Stimulated activated CD4-positive, alpha-beta T cell treated with anti-CD3 and anti-CD28 coated beads, Interleukin-12 subunit alpha, Interleukin-12 subunit beta, amount 100 ng/mL, for 48 hours (primary cell): Measurements from ENCODE around the gene PLXDC2.
"Not testable (repeated sequence)": the region's sequence is repeated elsewhere in the genome, so short reads cannot be mapped to it uniquely, and the experiment has no call there.

Experiments
- DNase-seq, 3 donors: peaks; one replicate each; pipeline ENCODE4 v3.0.0-alpha.2; 2020; ENCODE audit warnings: low read depth in 2 of 3, low spot score in 1 of 3

PLXDC2 gene

GRCh38 chr10:19971343-19972052 lies 155.3 kb downstream of the PLXDC2 start:
- no peak for DNase-seq

GRCh38 chr10:19974138-19974537 lies 157.9 kb downstream of the PLXDC2 start:
- no peak for DNase-seq

- no peak for DNase-seq
These were observed 158.3 kb downstream of the PLXDC2 start for GRCh38 chr10:19974554-19974953.

GRCh38 chr10:19977097-19977521 lies 160.9 kb downstream of the PLXDC2 start:
- no peak for DNase-seq

DNA sequence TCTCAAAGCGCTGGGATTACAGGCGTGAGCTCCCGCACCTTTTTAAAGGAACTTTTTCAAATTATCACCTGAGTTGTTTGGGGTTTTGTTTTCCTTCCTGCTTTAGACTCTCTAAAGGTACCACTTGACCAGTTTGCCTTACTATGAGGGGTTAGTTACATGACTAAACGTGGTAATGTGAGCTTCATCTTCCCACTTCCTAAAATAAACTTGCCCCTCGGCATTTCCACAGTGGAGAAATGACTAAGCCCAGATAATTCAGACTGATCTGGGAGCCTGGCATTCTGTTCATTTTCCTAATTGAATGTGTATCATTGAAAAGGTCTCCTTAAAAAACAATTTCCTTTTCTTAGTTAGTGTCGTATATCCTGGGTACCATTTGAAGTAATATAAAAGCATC lies 163.4 kb downstream of the PLXDC2 start:
- DNase-seq = no peak

DNA sequence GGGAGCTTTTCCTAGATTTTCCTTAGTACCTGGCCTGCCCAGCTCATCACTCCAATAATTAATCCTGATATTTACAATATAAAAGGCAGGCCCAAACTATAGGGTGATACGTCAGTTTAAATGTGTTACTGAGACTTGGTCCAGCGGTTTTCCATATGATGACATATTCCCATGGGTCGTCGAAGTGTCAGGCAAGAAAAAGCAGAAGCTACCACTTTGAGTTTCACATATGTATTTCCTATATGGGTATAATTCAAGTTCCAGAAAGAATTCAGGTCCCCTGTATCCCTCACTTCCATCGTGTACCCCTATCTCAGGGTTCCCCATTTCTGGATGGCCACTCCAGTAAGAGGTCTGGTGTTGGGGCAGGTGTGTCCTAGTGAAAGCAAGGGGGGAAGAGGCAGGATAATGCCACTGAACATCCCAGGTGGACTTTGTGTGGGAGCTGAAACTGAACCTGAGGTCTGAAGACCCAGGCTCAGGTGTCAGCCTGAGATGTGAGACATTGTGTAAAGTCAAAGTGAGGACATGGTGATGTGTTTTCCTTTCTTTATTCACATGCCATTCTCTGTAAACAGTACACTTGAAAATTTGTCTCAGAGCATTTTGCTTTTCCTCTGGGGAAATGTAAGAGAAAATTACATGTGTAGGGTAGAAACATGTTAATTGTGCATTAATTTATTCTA lies 167.8 kb downstream of the PLXDC2 start:
- no peak for DNase-seq

DNA sequence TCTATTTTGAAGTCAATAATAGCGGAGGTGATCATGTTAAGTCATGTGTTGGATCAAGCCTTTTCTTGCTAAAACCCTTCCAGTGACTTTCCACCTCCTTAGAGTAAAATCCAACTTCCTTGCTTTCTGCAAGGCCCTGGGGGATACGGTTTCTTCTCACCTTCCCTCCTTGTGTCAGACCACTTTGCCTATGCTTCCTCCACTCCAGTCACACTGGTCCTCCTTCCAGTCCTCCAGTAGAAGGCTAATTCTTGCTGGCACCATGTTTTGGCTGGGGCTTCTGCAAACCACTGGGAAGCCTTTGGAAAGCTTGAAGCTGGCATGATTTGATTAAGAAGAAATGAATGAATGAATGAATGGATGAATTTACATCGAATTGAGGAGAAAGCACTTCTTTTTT lies 169.5 kb downstream of the PLXDC2 start:
- DNase-seq = no peak

DNA sequence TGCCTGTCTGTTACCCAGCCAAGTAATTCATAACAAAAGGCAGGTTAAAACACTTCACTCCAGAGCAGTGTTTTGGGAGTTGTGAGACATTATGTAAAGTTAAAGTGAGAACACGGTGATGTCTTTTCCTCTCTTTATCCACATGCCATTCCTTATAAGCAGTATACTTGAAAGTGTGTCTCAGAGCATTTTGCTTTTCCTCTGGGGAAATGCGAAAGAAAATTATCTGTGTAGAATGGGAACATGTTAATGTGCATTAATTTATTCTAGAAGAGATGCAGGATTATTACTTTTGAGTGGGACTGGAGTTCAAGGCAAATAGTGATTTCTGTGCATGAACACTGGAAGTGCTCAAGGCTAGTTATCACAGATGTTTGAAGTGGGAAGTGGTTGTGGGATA lies 170.4 kb downstream of the PLXDC2 start:
- no peak for DNase-seq

DNA sequence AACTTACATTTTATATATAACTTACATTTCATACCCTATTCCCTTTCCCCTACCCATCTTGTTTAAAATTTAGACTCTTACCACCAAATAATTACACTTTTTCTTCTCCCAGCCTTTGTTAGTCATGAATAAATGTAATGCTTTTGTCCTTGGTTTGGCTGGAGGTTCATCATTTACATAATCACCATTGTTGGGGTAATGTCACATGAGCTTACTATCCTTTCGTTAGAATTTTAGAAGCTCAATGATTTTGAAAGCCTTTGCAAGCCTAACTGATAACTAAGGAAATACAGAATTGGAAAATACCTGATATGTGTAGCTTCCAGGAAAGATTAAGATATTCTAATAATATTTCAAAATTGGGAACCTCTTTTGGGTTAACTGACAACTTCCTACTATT lies 171.7 kb downstream of the PLXDC2 start:
- DNase-seq = no peak

DNA sequence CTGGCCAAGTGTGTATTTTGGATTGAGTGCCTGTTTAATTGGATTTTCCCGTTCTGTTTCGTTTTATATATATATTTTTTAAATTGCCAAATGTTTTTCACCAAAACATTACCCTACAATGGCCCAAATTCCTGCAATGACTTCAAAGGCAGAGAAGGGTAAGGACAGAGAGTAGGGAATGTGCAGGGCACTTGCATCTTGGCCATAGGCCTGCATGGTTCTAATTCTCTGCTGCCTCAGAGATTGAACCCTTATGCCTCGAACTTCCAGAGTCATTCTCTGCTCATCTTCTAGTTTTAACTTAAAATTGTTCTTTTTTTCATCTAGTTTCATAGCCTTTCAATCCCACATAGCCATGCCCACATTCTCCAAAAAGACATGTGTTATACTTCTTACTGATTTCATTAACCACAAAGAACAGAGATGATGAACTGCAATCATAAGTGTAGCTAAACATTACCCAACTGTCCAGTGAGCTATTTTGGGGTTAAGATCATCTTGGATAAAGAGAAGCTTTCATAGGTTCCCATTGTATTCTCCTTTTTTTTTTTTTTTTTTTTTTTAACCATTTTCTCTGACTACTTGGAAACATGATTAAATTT lies 177.6 kb downstream of the PLXDC2 start:
- no peak for DNase-seq

DNA sequence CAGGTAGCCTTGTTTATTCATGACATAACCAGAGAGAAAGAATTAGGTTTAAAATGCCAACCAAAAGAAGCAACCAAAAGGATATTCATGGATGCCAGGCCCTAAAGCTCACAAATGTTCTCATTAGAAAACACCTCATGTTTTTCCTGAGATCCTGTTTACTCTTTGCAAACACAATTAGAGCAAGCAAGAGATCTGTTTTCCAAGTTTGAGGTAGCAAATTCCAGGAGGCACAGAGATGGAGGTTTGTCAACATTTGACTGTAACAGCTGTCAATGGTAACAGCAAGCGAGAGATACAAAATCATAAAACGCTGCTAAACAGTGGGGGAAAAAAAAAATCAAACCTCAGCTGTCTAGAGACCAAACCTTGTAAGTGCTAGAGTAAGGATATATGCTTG lies 182.2 kb downstream of the PLXDC2 start:
- DNase-seq = no peak

- no peak for DNase-seq
These were observed 183.2 kb downstream of the PLXDC2 start for GRCh38 chr10:19999431-19999830.

- DNase-seq = not testable (repeated sequence)
These were observed 185.8 kb downstream of the PLXDC2 start for GRCh38 chr10:20002026-20002425.

DNA sequence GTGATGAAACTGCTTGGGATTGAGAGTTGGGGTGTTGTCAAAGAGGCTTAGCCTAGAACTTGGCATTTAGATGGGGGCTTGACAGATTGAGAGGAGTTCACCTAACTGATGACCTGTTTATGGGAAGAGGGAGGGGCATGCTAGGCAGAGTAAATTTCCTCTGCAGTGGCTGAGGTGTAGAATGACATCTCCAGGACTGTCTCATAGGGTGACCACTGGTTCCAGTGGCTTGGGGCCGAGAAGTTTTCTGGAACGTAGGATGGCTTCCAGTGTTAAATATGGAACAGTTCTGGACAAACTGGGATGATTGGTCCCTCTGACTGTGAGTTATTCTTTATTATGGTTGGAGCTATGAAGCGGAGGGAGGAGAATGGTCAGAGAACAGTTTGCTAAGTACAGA lies 186.4 kb downstream of the PLXDC2 start:
- DNase-seq = no peak

GRCh38 chr10:20004087-20004523 lies 187.9 kb downstream of the PLXDC2 start:
- DNase-seq = no peak

DNA sequence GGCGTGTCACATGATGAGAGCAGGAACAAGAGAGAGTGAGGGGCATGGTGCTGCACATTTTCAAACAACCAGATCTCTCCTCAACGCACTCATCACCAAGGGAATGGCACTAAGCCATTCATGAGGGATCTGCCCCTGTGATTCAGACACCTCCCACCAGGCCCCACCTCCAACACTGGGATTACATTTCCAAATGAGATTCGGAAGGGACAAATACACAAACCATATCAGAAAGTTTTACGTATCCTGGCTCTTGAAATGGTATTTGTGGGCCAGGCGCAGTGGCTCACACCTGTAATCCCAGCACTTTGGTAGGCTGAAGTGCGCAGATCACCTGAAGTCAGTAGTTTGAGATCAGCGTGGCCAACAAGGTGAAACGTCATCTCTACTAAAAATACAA lies 189.4 kb downstream of the PLXDC2 start:
- DNase-seq = no peak

DNA sequence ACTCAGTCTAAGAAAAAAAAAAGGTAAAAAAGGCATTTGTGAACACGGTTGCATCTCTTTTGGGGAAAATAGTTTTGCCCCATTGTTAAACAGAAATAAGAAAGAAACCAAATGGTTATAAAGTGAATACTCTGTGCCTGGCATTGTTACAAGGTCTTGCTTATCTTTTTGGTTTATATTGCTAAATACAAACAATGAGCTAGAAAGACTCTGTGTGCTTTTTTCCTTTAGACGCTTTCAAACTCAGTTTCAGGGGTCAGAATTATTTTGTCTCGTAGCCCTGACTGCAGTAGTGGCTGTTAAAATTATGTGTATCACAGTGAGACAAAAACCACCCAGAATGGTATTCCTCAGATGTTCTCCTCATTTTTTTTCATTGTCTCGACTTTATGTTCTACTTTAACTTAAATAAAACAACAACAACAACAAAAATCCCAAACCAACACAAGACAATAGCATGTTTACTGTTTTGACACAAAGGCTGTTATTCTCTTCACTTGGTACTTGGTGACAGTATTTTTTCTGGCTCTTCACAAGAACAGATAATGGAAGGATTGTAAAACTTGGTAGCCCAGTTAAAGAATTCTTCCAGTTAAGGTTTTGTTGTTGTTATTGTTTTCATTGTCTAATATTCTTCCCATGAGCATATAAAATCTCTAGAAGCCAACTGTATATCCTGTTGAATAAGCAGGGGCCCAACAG lies 190.1 kb downstream of the PLXDC2 start:
- no peak for DNase-seq

DNA sequence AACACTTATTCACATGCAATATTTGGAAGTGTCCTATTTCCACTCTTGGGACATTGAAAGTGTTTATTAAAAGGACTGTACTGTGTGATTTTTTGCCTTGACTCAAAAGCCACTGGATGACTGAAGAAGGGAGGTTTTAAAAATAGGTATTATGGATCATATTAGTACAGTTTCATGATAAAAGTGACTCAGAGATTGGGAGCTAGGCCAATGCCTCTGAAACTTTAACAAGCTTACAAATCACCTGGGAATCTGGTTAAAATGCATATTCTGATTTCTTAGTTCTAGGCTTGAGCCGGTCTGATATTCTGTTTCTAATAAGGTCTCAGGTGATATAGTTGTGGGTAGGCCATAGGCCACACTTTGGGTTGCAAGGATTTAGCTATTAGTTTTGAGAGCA lies 191.2 kb downstream of the PLXDC2 start:
- DNase-seq = no peak

GRCh38 chr10:20013991-20014750 lies 197.9 kb downstream of the PLXDC2 start:
- no peak for DNase-seq

- no peak for DNase-seq
These were observed 201.7 kb downstream of the PLXDC2 start for GRCh38 chr10:20017961-20018360.

- DNase-seq = no peak
These were observed 204.4 kb downstream of the PLXDC2 start for GRCh38 chr10:20020677-20021076.
